Lower leg skin (tissue), 4 donors: ENCODE results near the gene LYZL2. TPM values are rescaled to one million over a fixed set of nuclear protein-coding genes. Genes with fewer than 3 reads are reported as not detected.
"Not testable (repeated sequence)": the region's sequence is repeated elsewhere in the genome, so short reads cannot be mapped to it uniquely, and the experiment has no call there.

ENCODE experiments used
- DNase-seq, 2 donors: peaks; one replicate each; pipeline ENCODE4 v3.0.0-alpha.2; 2019; ENCODE audit warnings: low spot score in 2 of 2
- H3K4me3 ChIP-seq: fragments of 200-600 bp; sonication (generic); 2 replicates; pipeline ENCODE4 v1.5.1; 2017; ENCODE audit warnings: mild to moderate bottlenecking, low read depth; ENCODE audit not compliant: poor library complexity, severe bottlenecking
- CTCF ChIP-seq, 3 donors: fragments of 450-650 bp; IDR thresholded peaks; one replicate each; pipeline ENCODE4 v1.5.1; 2016; ENCODE audit warnings: antibody characterized with exemption in 3 of 3, mild to moderate bottlenecking in 3 of 3, moderate library complexity in 2 of 3
- POLR2A ChIP-seq, 2 donors: fragments of 450-650 bp; IDR thresholded peaks; one replicate each; pipeline ENCODE4 v1.6.1; 2016 to 2017; ENCODE audit warnings: antibody characterized with exemption in 2 of 2, mild to moderate bottlenecking in 1 of 2, moderate library complexity in 1 of 2
- WGBS, 2 donors: methylation state at CpG; one replicate each; pipeline ENCODE4 v1.1.5; 2018; 5-methylcytosine and 5-hydroxymethylcytosine counted together
- intact Hi-C: fragments of 100-400 bp; cut with DNase I; formaldehyde crosslinking; loops from one replicate; pipeline ENCODE4 v1.15.0; 2023; ENCODE audit warnings: low total_unique reads
- total RNA-seq, 4 donors: library from RNA; depleted of rRNA; stranded (reverse); fragments of >200 nt; gene quantifications; one replicate each; pipeline ENCODE4 v1.1.0, GENCODE V29; 2016

The LYZL2 gene
- total RNA-seq, 4 donors from 2014 or later, result not detected

- DNase-seq, result no peak
- TF ChIP-seq CTCF (IDR thresholded peaks at IDR 0.05) (no peak), POLR2A (IDR thresholded peaks at IDR 0.05) (no peak)
- intact Hi-C loops, result no loop called here
- WGBS, 2 donors, result 54 to 71% methylated on average over 2 of the region's 2 CpGs
- no peak overlapping the region for H3K4me3 ChIP-seq
Measured at GRCh38 chr10:30600005-30600404, 29.5 kb downstream of the LYZL2 start.

- WGBS, 2 donors, result 90 to 91% methylated on average over 8 of the region's 8 CpGs
- no peak for DNase-seq
- no peak overlapping the region for H3K4me3 ChIP-seq
- TF ChIP-seq POLR2A (IDR thresholded peaks at IDR 0.05) (no peak), CTCF (IDR thresholded peaks at IDR 0.05) (no peak)
- intact Hi-C loops, result no loop called here
Measured at GRCh38 chr10:30598105-30598776, 31.3 kb downstream of the LYZL2 start.

- intact Hi-C loops, H3K4me3 ChIP-seq, DNase-seq: not testable (repeated sequence)
- WGBS, 2 donors, result 77 to 79% methylated on average over 7 of the region's 7 CpGs
Measured at GRCh38 chr10:30597433-30597824, 32.1 kb downstream of the LYZL2 start.

GRCh38 chr10:30596493-30597432, 32.8 kb downstream of the LYZL2 start:
- H3K4me3 ChIP-seq, intact Hi-C loops, DNase-seq: not testable (repeated sequence)
- 65% methylated on average over 12 of the region's 12 CpGs for WGBS, 2 donors

- 80 to 93% methylated on average over 6 of the region's 6 CpGs for WGBS, 2 donors
- intact Hi-C loops, result no loop called here
- no peak for DNase-seq
- H3K4me3 ChIP-seq, result no peak overlapping the region
- TF ChIP-seq CTCF (IDR thresholded peaks at IDR 0.05), result no peak
- no peak for TF ChIP-seq POLR2A (IDR thresholded peaks at IDR 0.05)
Measured at GRCh38 chr10:30596013-30596412, 33.5 kb downstream of the LYZL2 start.

GRCh38 chr10:30594077-30594476, 35.5 kb downstream of the LYZL2 start:
- no peak for DNase-seq
- WGBS, 2 donors, result 73 to 79% methylated on average over 4 of the region's 4 CpGs
- H3K4me3 ChIP-seq, result no peak overlapping the region
- intact Hi-C loops, result loop anchor here (5.0 kb wide), 1 partner anchor 202 kb away; no protein-coding TSS in a partner anchor
- TF ChIP-seq POLR2A (IDR thresholded peaks at IDR 0.05), result no peak
- no peak for TF ChIP-seq CTCF (IDR thresholded peaks at IDR 0.05)

- intact Hi-C loops, result loop anchor here (5.0 kb wide), 1 partner anchor 200 kb away; no protein-coding TSS in a partner anchor
- not testable (repeated sequence) for DNase-seq, H3K4me3 ChIP-seq
- 61 to 70% methylated on average over 3 of the region's 3 CpGs for WGBS, 2 donors
Measured at GRCh38 chr10:30592770-30593169, 36.8 kb downstream of the LYZL2 start.
